Measurements from ENCODE around the gene GALK1.

- TF ChIP-seq, protein P1, sequence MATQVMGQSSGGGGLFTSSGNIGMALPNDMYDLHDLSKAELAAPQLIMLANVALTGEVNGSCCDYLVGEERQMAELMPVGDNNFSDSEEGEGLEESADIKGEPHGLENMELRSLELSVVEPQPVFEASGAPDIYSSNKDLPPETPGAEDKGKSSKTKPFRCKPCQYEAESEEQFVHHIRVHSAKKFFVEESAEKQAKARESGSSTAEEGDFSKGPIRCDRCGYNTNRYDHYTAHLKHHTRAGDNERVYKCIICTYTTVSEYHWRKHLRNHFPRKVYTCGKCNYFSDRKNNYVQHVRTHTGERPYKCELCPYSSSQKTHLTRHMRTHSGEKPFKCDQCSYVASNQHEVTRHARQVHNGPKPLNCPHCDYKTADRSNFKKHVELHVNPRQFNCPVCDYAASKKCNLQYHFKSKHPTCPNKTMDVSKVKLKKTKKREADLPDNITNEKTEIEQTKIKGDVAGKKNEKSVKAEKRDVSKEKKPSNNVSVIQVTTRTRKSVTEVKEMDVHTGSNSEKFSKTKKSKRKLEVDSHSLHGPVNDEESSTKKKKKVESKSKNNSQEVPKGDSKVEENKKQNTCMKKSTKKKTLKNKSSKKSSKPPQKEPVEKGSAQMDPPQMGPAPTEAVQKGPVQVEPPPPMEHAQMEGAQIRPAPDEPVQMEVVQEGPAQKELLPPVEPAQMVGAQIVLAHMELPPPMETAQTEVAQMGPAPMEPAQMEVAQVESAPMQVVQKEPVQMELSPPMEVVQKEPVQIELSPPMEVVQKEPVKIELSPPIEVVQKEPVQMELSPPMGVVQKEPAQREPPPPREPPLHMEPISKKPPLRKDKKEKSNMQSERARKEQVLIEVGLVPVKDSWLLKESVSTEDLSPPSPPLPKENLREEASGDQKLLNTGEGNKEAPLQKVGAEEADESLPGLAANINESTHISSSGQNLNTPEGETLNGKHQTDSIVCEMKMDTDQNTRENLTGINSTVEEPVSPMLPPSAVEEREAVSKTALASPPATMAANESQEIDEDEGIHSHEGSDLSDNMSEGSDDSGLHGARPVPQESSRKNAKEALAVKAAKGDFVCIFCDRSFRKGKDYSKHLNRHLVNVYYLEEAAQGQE (IDR thresholded peaks at IDR 0.05; ENCODE audit: insufficient read depth in 1 of 2, low read depth in 2 of 2, low read length in 1 of 2) = no peak
- TF ChIP-seq CTCF (IDR thresholded peaks at IDR 0.05) (no peak), SIN3A (IDR thresholded peaks at IDR 0.05; ENCODE audit: borderline replicate concordance, insufficient read depth, low read depth, low read length) (no peak), POLR2AphosphoS5 (IDR thresholded peaks at IDR 0.05; ENCODE audit: low read depth, low read length) (no peak), TCF7L2 (IDR thresholded peaks at IDR 0.05; ENCODE audit: low read depth, low read length) (no peak)
Observed at GRCh38 chr17:75809631-75810111, 44.7 kb upstream of the GALK1 start.

Data from Panc1 (cell line).